Stimulated activated CD8-positive, alpha-beta memory T cell treated with anti-CD3 and anti-CD28 coated beads, Interleukin-12 subunit alpha, Interleukin-12 subunit beta, amount 100 ng/mL, for 4 hours (primary cell): ENCODE results near the gene FGF21.
"Not testable (repeated sequence)": the region's sequence is repeated elsewhere in the genome, so short reads cannot be mapped to it uniquely, and the experiment has no call there.

Experiments used
- DNase-seq: peaks from one replicate; pipeline ENCODE4 v3.0.0-alpha.2; 2020; ENCODE audit warnings: low read depth

Gene FGF21

DNA sequence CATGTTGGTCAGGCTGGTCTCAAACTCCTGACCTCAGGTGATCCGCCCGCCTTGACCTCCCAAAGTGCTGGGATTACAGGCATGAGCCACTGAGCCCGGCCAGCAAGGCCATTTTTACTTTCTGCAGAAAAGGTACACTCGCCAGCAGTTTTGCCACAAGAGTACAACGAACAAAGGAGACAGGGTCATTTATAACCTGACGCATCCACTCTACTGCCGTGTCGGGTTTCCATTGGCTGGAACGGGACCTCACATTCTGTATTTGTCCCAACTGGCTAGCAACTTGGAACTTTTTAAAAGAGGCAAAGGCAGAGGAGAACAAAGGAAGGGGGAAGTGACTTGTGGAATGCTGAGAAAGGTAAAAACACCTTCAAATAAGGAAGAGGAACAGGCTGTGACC, 32.0 kb downstream of the FGF21 start:
- DNase-seq = not testable (repeated sequence)

DNA sequence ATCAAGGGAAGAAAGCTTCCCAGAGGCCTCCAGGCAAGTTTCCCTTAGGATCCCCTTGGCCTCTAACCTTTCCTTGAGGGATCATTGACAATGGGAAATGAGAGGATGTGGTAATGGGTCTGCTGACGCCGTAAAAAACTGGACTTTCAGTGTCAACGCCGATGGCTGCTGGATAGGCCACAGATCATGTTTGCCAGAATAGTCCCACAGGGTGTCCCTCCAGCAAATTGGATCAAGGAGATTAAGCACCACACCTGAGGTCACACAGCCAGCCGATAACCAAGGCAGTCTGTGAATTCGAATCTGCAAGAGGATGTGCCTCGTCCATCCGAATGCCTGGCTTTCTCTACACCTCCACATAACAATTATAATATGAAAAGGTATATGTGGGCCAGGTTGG, 37.9 kb downstream of the FGF21 start:
- no peak for DNase-seq

DNA sequence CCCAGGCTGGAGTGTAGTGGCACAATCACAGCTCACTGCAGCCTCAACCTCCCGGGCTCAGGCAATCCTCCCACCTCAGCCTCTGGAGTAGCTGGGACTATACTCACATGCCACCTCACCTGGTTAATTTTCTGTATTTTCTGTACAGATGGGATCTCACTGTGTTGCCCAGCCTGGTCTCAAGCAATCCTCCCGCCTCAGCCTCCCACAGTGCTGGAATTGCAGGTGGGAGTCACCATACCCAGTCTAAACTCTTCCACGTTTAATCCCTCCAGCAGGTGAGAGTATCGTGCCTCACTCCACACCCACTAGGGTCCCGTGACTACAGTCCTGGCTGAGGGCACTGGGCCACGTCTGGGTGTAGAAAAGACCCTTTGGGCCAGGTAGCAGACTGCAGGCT, 39.0 kb downstream of the FGF21 start:
- DNase-seq = no peak

DNA sequence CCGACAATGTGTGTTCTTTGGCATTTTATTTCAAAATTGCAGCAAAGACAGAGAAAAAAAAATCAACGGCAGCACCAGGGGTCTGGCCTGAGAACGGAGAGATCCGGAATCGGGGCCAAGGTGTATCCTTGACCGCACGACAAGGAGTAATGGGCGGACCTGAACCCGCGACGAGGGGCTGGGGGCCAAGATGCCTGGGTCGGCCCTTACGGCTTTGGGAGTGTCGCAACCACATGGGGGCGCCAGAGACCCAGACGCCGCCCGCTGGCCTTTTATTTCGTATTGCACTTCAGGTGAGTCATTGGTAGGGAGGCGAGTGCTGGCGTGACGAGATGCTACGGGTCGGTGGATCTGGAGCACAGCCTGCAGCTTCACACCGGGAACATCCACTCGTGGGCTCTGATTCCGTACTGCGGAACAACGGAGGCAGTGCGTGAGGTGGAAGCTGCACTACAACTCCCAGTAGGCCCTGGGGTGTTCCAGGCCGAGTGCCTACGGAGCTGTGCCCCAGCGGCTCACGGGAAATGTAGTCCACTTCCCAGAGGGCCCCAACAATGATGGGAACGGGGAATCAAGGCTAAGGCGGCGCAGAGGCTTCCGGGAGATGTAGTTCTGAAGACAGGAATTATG, 39.8 kb downstream of the FGF21 start:
- peak; percentile 67 for DNase-seq

DNA sequence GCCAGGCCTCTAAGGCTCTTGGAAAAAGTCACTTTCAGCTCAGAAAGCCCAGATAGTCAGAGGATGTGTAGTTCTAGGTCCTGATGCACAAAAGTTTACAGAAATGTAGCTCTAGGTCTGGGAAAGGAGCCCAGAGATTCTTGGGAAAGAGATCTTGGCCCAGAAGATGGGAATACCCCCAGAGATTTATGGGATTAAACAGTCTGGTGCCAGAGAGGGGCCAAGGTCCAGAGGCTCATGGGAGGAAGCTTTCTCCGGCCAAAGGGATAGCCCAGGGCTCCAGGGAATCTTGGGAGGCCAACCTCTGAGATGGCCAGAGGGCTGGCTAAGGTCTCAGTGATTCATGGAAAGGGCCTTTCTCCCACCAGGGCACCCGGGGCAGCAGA, 40.4 kb downstream of the FGF21 start:
- DNase-seq = no peak

DNA sequence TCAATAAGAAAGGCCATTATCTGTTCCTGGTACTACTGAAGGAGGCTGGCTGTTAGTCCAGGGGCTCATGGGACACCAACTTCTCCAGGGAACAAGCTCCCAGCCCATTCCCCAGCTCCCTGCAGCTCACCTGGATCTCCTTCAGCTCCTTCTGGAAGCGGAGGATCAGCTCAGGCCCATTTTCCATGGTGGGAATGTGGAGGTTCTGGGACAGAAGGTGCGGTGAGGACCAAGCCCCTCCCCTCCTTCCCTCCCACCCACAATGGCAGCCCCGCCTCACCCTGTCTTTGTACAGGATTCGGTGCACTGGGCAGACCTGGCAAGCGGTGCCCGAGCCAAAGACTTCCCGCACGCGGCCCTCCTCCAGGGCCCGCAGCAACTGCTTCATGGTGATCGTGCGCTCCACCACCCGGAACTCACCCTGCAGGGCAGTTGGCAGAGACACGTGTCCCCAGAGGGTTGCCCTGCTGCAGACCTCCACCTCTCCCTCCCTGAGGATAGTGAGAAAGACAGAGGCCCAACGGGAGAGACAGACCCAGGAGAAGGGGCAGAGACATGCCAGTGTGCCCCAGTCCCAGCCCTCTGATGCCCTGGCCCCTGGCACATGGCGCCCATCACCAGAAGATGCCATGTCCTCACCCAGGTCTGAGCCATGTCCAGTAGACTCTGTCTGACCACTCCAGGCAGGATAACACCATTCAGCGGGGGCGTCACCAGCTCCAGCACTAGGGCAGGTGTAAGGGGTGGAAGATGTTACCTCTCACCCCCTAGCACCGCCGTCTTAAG, 41.2 kb downstream of the FGF21 start:
- no peak for DNase-seq

DNA sequence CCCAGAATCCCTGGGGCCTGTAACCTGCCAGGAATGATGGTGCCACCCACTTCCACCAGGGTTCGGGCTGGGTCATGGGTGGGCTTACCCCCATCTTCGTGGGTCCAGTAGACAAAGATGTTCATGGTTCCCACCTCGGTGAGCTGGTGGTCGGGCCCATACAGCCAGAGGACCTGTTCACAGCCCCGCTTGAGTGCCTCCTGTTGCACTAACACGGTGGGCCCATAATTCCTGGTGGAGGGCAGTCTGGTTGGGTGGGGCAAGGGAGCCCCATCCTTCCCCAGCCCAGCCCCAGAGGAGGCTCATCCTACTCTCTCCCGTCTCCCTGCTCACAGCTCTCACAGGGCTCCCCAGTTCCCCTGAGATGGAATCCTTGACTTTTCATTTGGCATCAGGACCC, 41.8 kb downstream of the FGF21 start:
- DNase-seq = no peak

DNA sequence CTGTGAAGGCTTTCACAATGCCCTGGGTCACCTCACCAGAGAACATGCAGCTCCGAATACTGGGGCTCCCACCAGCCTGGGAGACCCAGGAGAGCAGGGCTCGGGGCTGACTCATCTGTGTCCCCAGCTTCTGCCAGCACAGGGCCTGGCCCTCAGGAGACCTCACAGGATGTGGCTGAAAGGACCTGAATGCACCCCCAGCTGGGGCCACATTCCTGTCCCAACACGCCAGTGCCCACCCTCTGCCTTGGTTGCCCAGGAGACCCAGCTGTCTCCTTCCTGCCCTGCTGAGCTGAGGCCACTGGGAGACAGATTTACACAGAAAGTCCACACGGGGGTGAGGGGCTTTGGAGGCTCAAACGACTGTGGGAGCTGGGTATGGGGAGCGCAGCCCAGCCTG, 43.6 kb downstream of the FGF21 start:
- no peak for DNase-seq

DNA sequence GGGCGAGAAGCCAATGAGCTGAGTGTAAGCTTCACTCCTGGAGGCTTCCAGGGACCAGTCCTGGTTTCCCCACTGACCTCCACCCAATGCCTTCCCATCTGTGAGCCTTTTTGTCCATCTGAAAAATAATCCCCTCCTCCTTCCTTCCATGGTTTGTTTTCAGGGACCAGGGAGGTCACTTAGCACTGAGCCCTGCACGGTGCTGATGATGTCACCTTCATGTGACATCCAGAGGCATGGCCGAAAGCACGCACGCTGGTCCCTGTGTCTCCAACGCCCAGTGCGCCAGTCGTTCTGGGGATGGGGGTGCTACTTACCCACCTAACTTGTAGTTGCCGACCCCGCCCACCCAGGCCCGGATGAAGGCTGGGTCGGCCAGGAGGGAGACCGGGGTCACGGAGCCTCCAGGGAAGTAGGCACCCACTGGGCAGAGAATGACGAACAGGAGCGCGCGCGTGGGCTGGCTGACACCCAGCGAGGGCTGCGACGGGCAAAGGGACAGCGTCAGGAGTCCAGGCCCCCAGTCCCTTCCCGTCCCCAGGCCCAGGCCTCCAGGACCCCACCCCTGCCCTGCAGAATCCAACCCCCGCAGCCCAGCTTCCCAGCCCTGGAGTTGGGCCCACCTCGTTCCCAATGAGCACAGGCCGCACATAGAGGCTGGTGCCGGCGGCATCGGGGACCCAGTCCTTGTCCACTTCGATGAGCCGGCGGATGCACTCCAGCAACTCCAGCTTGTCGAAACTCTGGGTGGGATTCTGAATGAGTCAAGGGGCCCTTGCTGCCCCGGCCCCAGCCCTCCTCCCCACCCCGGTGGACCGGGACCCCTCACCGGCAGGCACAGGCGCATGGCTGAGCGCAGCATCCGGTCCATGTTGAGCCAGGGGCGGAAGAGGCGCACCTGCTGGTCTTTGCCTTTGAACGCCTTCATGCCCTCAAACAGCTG, 44.3 kb downstream of the FGF21 start:
- DNase-seq = no peak

DNA sequence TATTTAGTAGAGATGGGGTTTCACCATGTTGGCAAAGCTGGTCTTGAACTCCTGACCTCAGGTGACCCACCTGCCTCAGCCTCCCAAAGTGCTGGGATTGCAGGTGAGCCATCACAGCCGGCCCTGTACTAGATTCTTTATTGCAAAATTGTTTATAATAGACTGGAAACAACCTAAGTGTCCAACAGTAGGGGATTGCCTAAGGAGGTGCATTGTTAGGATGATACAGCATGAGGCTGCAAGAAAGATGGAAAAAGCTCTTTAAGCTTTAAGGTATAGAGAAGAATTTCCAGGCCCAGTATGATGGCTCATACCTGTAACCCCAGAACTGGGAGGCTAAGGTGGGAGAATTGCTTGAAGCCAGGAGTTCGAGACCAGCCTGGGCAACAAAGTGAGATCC, 47.3 kb downstream of the FGF21 start:
- no peak for DNase-seq

DNA sequence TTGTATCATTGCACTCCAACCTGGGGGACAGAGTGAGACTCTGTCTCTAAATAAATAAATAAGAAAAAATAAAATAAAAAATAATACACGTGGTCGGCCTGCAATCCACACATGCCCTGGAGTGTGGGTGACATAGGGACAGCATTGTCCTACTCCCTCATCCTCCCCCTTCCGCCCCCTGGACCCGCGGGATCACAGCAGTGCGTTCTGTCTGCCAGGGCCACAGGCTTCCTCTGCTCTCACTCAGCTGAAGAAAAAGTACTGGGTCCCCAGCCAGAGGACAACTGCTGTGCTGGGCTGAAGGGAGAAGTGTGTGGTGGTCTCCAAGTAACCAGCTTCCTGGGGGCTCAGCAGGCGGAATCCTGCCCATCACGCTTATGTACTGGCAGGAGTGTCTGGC, 49.2 kb downstream of the FGF21 start:
- no peak for DNase-seq

DNA sequence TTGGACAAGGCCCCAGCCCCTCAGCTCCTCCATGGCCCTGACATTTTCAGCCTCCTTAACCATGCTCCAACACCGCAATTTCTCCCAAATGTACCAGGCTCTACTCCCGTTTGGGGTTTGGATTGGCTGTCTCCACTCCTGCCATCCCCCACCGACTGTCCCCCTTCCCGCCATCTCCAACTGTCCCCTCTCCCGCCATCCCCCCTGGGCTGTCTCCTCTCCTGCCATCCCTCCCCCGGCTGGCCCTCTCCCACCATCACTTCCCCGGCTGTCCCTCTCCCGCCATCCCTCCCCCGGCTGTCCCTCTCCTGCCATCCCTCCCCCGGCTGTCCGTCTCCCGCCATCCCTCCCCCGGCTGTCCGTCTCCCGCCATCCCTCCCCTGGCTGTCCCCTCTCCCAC, 50.1 kb downstream of the FGF21 start:
- no peak for DNase-seq

DNA sequence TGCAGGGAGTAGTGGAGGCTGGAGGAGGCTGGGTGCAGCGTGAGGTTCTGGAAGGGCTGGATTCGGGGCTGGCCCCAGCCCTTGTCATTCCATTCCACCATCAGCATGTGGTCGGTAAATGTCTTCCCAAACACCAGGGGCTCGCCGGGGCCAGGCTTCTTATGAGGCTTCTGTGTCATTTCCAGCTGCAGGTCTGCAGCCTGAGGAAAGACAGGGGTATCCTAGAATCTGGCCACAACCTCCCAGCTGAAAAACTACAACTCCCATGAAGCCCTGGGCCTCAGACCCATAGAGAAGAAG, 51.1 kb downstream of the FGF21 start:
- DNase-seq = no peak

DNA sequence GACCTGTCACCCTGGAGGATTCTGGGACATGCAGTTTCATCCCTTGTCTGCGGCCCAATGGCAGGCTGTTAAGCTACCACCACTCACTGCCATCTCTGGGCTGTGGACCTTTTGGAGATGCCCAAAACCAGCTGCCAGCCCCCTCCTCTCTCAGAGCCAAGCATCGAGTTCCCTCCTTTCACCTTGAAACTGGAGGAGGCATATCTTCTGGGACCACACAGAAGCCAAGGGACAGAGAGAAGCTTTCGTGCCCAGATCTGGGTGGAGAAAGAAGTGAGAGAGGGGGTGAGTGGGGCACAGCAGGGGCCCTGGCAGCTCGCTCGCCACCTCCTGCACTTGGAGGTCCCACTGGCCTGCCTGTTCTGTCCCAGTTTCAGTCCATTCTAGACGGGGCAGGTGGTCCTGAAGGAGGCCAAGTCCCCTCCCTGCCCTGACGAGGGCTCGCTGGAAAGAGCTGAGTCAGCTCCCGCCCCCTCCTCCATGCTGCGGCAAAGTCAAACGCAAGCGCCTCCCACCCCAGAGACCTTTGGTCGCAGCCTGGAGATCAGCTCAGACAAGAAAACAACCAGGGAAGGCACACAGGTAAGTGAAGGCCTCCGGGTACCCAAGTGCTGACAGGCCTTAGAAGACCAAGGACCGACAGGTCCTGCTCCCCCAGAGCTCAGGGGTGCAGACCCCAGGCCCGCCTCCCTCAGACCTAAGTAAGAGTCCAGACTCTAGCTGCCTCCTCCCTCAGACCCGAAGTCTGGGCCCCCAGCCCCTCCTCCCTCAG, 51.7 kb downstream of the FGF21 start:
- DNase-seq = no peak

DNA sequence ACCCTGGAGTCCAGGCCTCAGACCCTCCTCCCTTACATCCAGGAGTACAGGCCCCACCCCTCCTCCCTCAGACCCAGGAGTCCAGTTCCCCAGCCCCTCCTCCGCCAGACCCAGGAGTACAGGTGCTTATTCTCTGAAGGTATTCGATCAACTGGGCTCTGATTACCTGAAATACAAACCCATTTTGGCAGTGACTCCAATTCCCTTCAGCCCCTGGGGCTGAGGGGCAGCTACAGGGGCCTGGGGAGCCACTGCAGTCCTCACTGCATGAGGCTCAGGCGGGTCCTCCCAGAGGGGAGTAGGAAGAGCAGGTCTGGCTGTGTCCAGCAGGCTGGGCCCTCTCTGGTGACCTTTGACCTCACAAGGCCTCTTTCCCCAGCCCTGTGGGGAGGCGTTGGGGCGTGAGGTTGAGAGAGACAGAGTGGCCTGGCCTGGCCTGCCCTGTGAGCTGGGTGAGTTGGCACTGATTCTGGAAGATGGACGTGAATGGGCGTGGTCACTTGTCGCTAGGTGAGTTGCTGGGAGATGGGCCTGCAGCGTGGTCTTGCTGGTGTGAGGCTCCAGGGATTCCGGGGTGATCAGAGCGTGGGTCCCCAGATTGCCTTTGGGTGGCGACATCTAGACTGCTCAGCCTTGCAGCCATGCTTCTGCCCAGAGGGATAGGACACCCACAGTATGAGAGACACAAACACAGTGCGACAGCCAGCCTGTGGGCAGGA, 52.4 kb downstream of the FGF21 start:
- DNase-seq = no peak
